GM06990 (cell line): ENCODE data around the gene DDO.

ENCODE experiments used
- DNase-seq: peaks from one replicate; pipeline ENCODE4 v3.0.0-alpha.2; 2011; ENCODE audit not compliant: insufficient read length; ENCODE audit errors: extremely low read depth
- H3K27me3 ChIP-seq: replicated peaks from 2 replicates; pipeline ENCODE4 v1.6.0; 2011; ENCODE audit warnings: low read length; ENCODE audit not compliant: control insufficient read depth, insufficient read depth
- H3K36me3 ChIP-seq: 2 replicates; pipeline ENCODE4 v1.5.1; 2011; ENCODE audit warnings: low read length; ENCODE audit not compliant: control insufficient read depth, insufficient read depth
- H3K4me3 ChIP-seq: replicated peaks from 2 replicates; pipeline ENCODE4 v1.5.1; 2011; ENCODE audit warnings: low read depth, mild to moderate bottlenecking, control low read depth, low read length
- CTCF ChIP-seq: IDR thresholded peaks from 2 replicates; pipeline ENCODE4 v1.5.1; 2011; ENCODE audit warnings: low read length, control low read depth, mild to moderate bottlenecking, inconsistent platforms; ENCODE audit not compliant: insufficient read depth, poor library complexity, severe bottlenecking

DDO gene

GRCh38 chr6:110421749-110422443 is 6.5 kb upstream of the DDO start:
- no peak for TF ChIP-seq CTCF
- no peak overlapping the region for H3K4me3 ChIP-seq

GRCh38 chr6:110419028-110419739 is 3.8 kb upstream of the DDO start:
- TF ChIP-seq CTCF = no peak
- no peak overlapping the region for H3K4me3 ChIP-seq
- H3K27me3 ChIP-seq = no peaks in the 10 kb centered on the region
- DNase-seq = no peak
- H3K36me3 ChIP-seq = no peaks in the 10 kb centered on the region

More at GRCh38 chr6:110421749-110422443, 6.5 kb upstream of the DDO start:
- Histone ChIP-seq H3K36me3 (no peaks in the 10 kb centered on the region), H3K27me3 (no peaks in the 10 kb centered on the region)
- DNase-seq = no peak

GRCh38 chr6:110418594-110418993 is 3.2 kb upstream of the DDO start:
- H3K36me3 ChIP-seq = no peaks in the 10 kb centered on the region
- H3K4me3 ChIP-seq = no peak overlapping the region
- DNase-seq = no peak
- H3K27me3 ChIP-seq = no peaks in the 10 kb centered on the region
- no peak for TF ChIP-seq CTCF

- no peak for DNase-seq
- Histone ChIP-seq H3K36me3 (no peaks in the 10 kb centered on the region), H3K4me3 (no peak overlapping the region), H3K27me3 (no peaks in the 10 kb centered on the region)
- TF ChIP-seq CTCF = no peak
Measured at GRCh38 chr6:110414669-110415068, 706 bp downstream of the DDO start.

GRCh38 chr6:110412360-110412759 is 3.0 kb downstream of the DDO start:
- Histone ChIP-seq H3K36me3 (no peaks in the 10 kb centered on the region), H3K27me3 (no peaks in the 10 kb centered on the region), H3K4me3 (no peak overlapping the region)
- no peak for TF ChIP-seq CTCF
- DNase-seq = no peak

GRCh38 chr6:110410511-110410910 is 4.9 kb downstream of the DDO start:
- H3K4me3 ChIP-seq = no peak overlapping the region
- H3K36me3 ChIP-seq = no peaks in the 10 kb centered on the region
- no peak for TF ChIP-seq CTCF
- no peaks in the 10 kb centered on the region for H3K27me3 ChIP-seq
- DNase-seq = no peak
